Activated CD4-positive, alpha-beta T cell treated with anti-CD3 and anti-CD28 coated beads for 36 hours (primary cell): ENCODE results near the gene LRRC40. TPM values are rescaled to one million over a fixed set of nuclear protein-coding genes. Genes with fewer than 3 reads are reported as not detected.

Source experiments
- ATAC-seq: fragments of 200-7000 bp; cut with Tn5 transposase; one replicate; pipeline ENCODE4 v1.10.0; 2021; ENCODE audit warnings: mild to moderate bottlenecking, moderate library complexity
- CTCF ChIA-PET: fragments of 350-600 bp; sonication (Branson Sonifier 250); formaldehyde crosslinking; loops from one replicate; lab custom pipeline; 2021; ENCODE audit warnings: antibody characterized with exemption; lab: Charles Lee
- POLR2A ChIA-PET: fragments of 350-600 bp; sonication (Branson Sonifier 250); formaldehyde crosslinking; loops from one replicate; lab custom pipeline; 2021; ENCODE audit warnings: antibody characterized with exemption, inconsistent platforms; lab: Charles Lee
- DNase-seq: peaks from one replicate; pipeline ENCODE4 v3.0.0-alpha.2; 2020
- H3K27ac Mint-ChIP-seq: one replicate; pipeline ENCODE4 v1.8.0; 2021; ENCODE audit warnings: mixed read lengths
- H3K27me3 Mint-ChIP-seq: one replicate; pipeline ENCODE4 v1.8.0; 2021; ENCODE audit warnings: mixed read lengths
- H3K36me3 Mint-ChIP-seq: one replicate; pipeline ENCODE4 v1.8.0; 2021; ENCODE audit warnings: low read depth, mixed read lengths
- H3K4me1 Mint-ChIP-seq: one replicate; pipeline ENCODE4 v1.8.0; 2021; ENCODE audit warnings: mixed read lengths
- H3K4me3 Mint-ChIP-seq: one replicate; pipeline ENCODE4 v1.8.0; 2021; ENCODE audit warnings: mild to moderate bottlenecking, moderate library complexity, mixed read lengths
- H3K9me3 Mint-ChIP-seq: one replicate; pipeline ENCODE4 v1.8.0; 2021; ENCODE audit warnings: low read depth, mixed read lengths
- intact Hi-C, 2 experiments: fragments of 100-400 bp; cut with DNase I in 1 of 2; cut with micrococcal nuclease in 1 of 2; formaldehyde crosslinking; loops; one replicate each; pipeline versions ENCODE4 v1.14.2 to v1.15.1; 2022 to 2024; cut with DNase I, micrococcal nuclease
- total RNA-seq, 2 experiments: library from RNA; stranded (reverse); gene quantifications; one replicate each; pipeline ENCODE4 v1.2.3, GENCODE V29; 2021

The LRRC40 gene
- total RNA-seq, 2 experiments from 2014 or later: 23.2 to 26.4 TPM

- Mint-ChIP-seq H3K4me3 (no peak overlapping the region), H3K9me3 (no peaks in the 10 kb centered on the region), H3K27me3 (peaks cover 11% of the 10 kb centered on the region), H3K27ac (no peak overlapping the region), H3K4me1 (no peaks in the 10 kb centered on the region), H3K36me3 (no peaks in the 10 kb centered on the region)
- no peak for DNase-seq
- ATAC-seq: no peak
- intact Hi-C loops: no loop called here
- ChIA-PET CTCF (no interaction called here), POLR2A (no interaction called here)
Observed at GRCh38 chr1:70115315-70115714, 90.1 kb downstream of the LRRC40 start.

GRCh38 chr1:70112838-70113237, 92.5 kb downstream of the LRRC40 start:
- Mint-ChIP-seq H3K27ac (no peak overlapping the region), H3K4me3 (no peak overlapping the region), H3K36me3 (no peaks in the 10 kb centered on the region), H3K27me3 (peaks cover 10% of the 10 kb centered on the region), H3K9me3 (no peaks in the 10 kb centered on the region), H3K4me1 (no peaks in the 10 kb centered on the region)
- DNase-seq: no peak
- intact Hi-C loops: no loop called here
- POLR2A ChIA-PET: no interaction called here
- no peak for ATAC-seq
- CTCF ChIA-PET: interaction anchor here (1.0 kb wide), 1 partner anchor 22 kb away, joined by 4 read pairs; no protein-coding TSS in a partner anchor

- no peak for DNase-seq
- Mint-ChIP-seq H3K4me1 (no peaks in the 10 kb centered on the region), H3K27me3 (peaks cover 8% of the 10 kb centered on the region), H3K4me3 (no peak overlapping the region), H3K27ac (no peak overlapping the region), H3K36me3 (no peaks in the 10 kb centered on the region), H3K9me3 (no peaks in the 10 kb centered on the region)
- ChIA-PET CTCF (interaction anchor here (0.8 to 1.4 kb wide), 2 partner anchors 16 to 24 kb away, joined by 3 to 4 read pairs; no protein-coding TSS in a partner anchor), POLR2A (no interaction called here)
- ATAC-seq: no peak
- intact Hi-C loops: no loop called here
Observed at GRCh38 chr1:70109241-70109640, 96.1 kb downstream of the LRRC40 start.

DNA sequence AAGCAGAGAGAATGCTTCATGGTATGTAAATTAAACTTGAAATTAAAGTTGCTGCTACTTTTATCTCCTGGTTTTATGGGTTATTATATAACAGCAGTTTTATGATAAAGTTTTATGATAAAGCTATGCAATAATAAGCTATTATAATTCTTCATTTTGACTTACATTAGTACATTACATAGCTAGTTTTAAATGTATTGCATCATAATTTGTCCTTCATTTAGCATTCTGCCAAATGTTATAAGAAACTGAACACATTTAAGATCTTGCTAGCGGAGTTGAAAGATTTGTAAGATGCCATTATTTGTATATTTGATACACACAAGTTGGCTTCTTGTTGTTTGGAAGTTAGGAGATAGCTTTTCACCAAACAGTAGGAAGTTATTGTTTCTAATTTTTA, 101.6 kb downstream of the LRRC40 start:
- Mint-ChIP-seq H3K27me3 (peaks cover 4% of the 10 kb centered on the region), H3K4me1 (no peaks in the 10 kb centered on the region), H3K4me3 (no peak overlapping the region), H3K36me3 (no peaks in the 10 kb centered on the region), H3K9me3 (no peaks in the 10 kb centered on the region), H3K27ac (no peak overlapping the region)
- POLR2A ChIA-PET: no interaction called here
- CTCF ChIA-PET: interaction anchor here (0.7 kb wide), 1 partner anchor 14 kb away, joined by 3 read pairs; no protein-coding TSS in a partner anchor
- intact Hi-C loops: no loop called here
- ATAC-seq: no peak
- DNase-seq: no peak

- Mint-ChIP-seq H3K36me3 (no peaks in the 10 kb centered on the region), H3K27ac (no peak overlapping the region), H3K27me3 (no peaks in the 10 kb centered on the region), H3K4me3 (no peak overlapping the region), H3K4me1 (no peaks in the 10 kb centered on the region), H3K9me3 (no peaks in the 10 kb centered on the region)
- CTCF ChIA-PET: no interaction called here
- no peak for ATAC-seq
- intact Hi-C loops: no loop called here
- POLR2A ChIA-PET: no interaction called here
- DNase-seq: no peak
Observed at GRCh38 chr1:70101774-70102173, 103.6 kb downstream of the LRRC40 start.

- Mint-ChIP-seq H3K9me3 (no peaks in the 10 kb centered on the region), H3K27me3 (peaks cover under 1% of the 10 kb centered on the region), H3K36me3 (no peaks in the 10 kb centered on the region), H3K27ac (no peak overlapping the region), H3K4me3 (no peak overlapping the region), H3K4me1 (no peaks in the 10 kb centered on the region)
- ATAC-seq (no peak), DNase-seq (no peak)
- CTCF ChIA-PET: no interaction called here
- POLR2A ChIA-PET: no interaction called here
- intact Hi-C loops: no loop called here
Observed at GRCh38 chr1:70101231-70101630, 104.1 kb downstream of the LRRC40 start.

Other genes with a start within 250 kb of the LRRC40 start
- gene SRSF11, start 15.8 kb upstream of the LRRC40 start, total RNA-seq: 100 to 1,000 TPM; 182 to 266 TPM
- 10 to 100 TPM; 13.9 TPM for gene ANKRD13C, start 149.1 kb upstream of the LRRC40 start, total RNA-seq
- gene CTH, start 205.7 kb upstream of the LRRC40 start, total RNA-seq: 10 to 100 TPM; 25.3 to 29.8 TPM